IMR-90 (cell line): ENCODE results near the gene RBBP4. TPM values are rescaled to one million over a fixed set of nuclear protein-coding genes. Genes with fewer than 3 reads are reported as not detected.

Experiments used
- ATAC-seq: fragments of 200-7000 bp; cut with Tn5 transposase; 2 replicates; pipeline ENCODE4 v1.9.1; 2020; ENCODE audit warnings: low read depth, mild to moderate bottlenecking, moderate library complexity
- BruUV-seq: library from RNA; stranded (reverse); fragments of 400-500 nt; replicated peaks from 2 replicates; lab custom pipeline; 2021; lab: Mats Ljungman, UMichigan
- CTCF ChIA-PET: fragments of 300-600 bp; formaldehyde crosslinking; extraction: SDS; loops from one replicate; lab custom pipeline; 2021; ENCODE audit warnings: antibody characterized with exemption; lab: Yijun Ruan, JAX
- POLR2A ChIA-PET: fragments of 300-600 bp; sonication (Branson Sonifier 250); formaldehyde crosslinking; loops from one replicate; lab custom pipeline; 2022; ENCODE audit warnings: antibody characterized with exemption; ENCODE audit not compliant: unreplicated experiment; lab: Charles Lee
- DNase-seq: peaks from one replicate; pipeline ENCODE4 v3.0.0; 2013
- H2AFZ ChIP-seq: replicated peaks from 2 replicates; pipeline ENCODE3; 2013; ENCODE audit warnings: low read length, mild to moderate bottlenecking; ENCODE audit not compliant: poor library complexity
- H2AK5ac ChIP-seq: 2 replicates; pipeline ENCODE4 v1.6.1; 2013; ENCODE audit warnings: low read depth, low read length, inconsistent platforms
- H2AK9ac ChIP-seq: replicated peaks from 2 replicates; pipeline ENCODE3; 2013; ENCODE audit warnings: mild to moderate bottlenecking, low read depth, low read length, moderate library complexity; ENCODE audit not compliant: poor library complexity
- H2BK120ac ChIP-seq: 2 replicates; pipeline ENCODE4 v1.6.1; 2013; ENCODE audit warnings: low read depth, low read length, inconsistent platforms
- H2BK15ac ChIP-seq: 3 replicates; pipeline ENCODE4 v1.6.1; 2013; ENCODE audit warnings: low read depth, low read length, inconsistent platforms
- H2BK20ac ChIP-seq: 2 replicates; pipeline ENCODE4 v1.6.1; 2013; ENCODE audit warnings: low read depth, mild to moderate bottlenecking, inconsistent platforms, low read length, moderate library complexity
- H2BK5ac ChIP-seq: 2 replicates; pipeline ENCODE4 v1.6.1; 2013; ENCODE audit warnings: mild to moderate bottlenecking, low read depth, low read length, inconsistent platforms; ENCODE audit not compliant: poor library complexity, severe bottlenecking
- H3K14ac ChIP-seq: replicated peaks from 2 replicates; pipeline ENCODE4 v1.6.1; 2013; ENCODE audit warnings: low read depth, low read length, inconsistent platforms
- H3K18ac ChIP-seq: 2 replicates; pipeline ENCODE4 v1.6.1; 2013; ENCODE audit warnings: low read depth, low read length, control low read depth
- H3K23ac ChIP-seq: 2 replicates; pipeline ENCODE4 v1.6.1; 2013; ENCODE audit warnings: low read depth, low read length, inconsistent platforms
- H3K27ac ChIP-seq: 2 replicates; pipeline ENCODE4 v1.5.1; 2013; ENCODE audit warnings: mild to moderate bottlenecking, control low read depth, low read length; ENCODE audit not compliant: insufficient read depth
- H3K27me3 ChIP-seq: 2 replicates; pipeline ENCODE4 v1.6.1; 2013; ENCODE audit warnings: low read length; ENCODE audit not compliant: control insufficient read depth, insufficient read depth
- H3K36me3 ChIP-seq: 2 replicates; pipeline ENCODE4 v1.6.1; 2013; ENCODE audit warnings: low read length, mixed read lengths; ENCODE audit not compliant: control insufficient read depth, insufficient read depth
- H3K4ac ChIP-seq: 2 replicates; pipeline ENCODE4 v1.6.1; 2013; ENCODE audit warnings: low read depth, low read length, inconsistent platforms
- H3K4me1 ChIP-seq: 2 replicates; pipeline ENCODE4 v1.6.1; 2013; ENCODE audit warnings: low read length, mixed read lengths; ENCODE audit not compliant: control insufficient read depth, insufficient read depth
- H3K4me2 ChIP-seq: 2 replicates; pipeline ENCODE4 v1.6.1; 2013; ENCODE audit warnings: low read depth, mild to moderate bottlenecking, control low read depth, low read length, moderate library complexity
- H3K4me3 ChIP-seq: 2 replicates; pipeline ENCODE4 v1.5.1; 2013; ENCODE audit warnings: low read depth, mild to moderate bottlenecking, control low read depth, low read length, moderate library complexity; ENCODE audit not compliant: insufficient read depth
- H3K56ac ChIP-seq: 2 replicates; pipeline ENCODE4 v1.6.1; 2013; ENCODE audit warnings: low read length, inconsistent platforms; ENCODE audit not compliant: insufficient read depth; ENCODE audit errors: extremely low read depth
- H3K79me1 ChIP-seq, 2 experiments: 2 replicates each; pipeline ENCODE4 v1.6.1; 2013; ENCODE audit warnings: low read length in 2 of 2, inconsistent platforms in 1 of 2, low read depth in 1 of 2
- H3K9ac ChIP-seq: 2 replicates; pipeline ENCODE4 v1.6.1; 2013; ENCODE audit warnings: low read depth, low read length, control low read depth
- H3K9me1 ChIP-seq: 2 replicates; pipeline ENCODE4 v1.6.1; 2013; ENCODE audit warnings: low read length, inconsistent platforms; ENCODE audit not compliant: insufficient read depth
- H3K9me3 ChIP-seq: 2 replicates; pipeline ENCODE4 v1.6.1; 2013; ENCODE audit warnings: low read length; ENCODE audit not compliant: control insufficient read depth, insufficient read depth
- H4K20me1 ChIP-seq: 2 replicates; pipeline ENCODE4 v1.6.1; 2013; ENCODE audit warnings: low read length, inconsistent platforms; ENCODE audit not compliant: insufficient read depth
- H4K5ac ChIP-seq: 2 replicates; pipeline ENCODE4 v1.6.1; 2013; ENCODE audit warnings: mild to moderate bottlenecking, low read depth, low read length, control low read depth
- H4K8ac ChIP-seq, 2 experiments: 2 replicates each; pipeline ENCODE4 v1.6.1; 2013; ENCODE audit warnings: low read depth in 2 of 2, low read length in 2 of 2, control low read depth in 1 of 2, inconsistent platforms in 1 of 2
- H4K91ac ChIP-seq: 2 replicates; pipeline ENCODE4 v1.6.1; 2013; ENCODE audit warnings: low read depth, low read length, inconsistent platforms; ENCODE audit not compliant: insufficient read depth
- CHD1 ChIP-seq: IDR thresholded peaks from 2 replicates; pipeline ENCODE4 v1.6.1; 2012; ENCODE audit warnings: low read depth, low read length, improper control_type of control experiment
- FOS ChIP-seq: fragments of 150-350 bp; IDR thresholded peaks from 2 replicates; pipeline ENCODE4 v1.6.1; 2016; ENCODE audit warnings: low read depth, low read length
- NFE2L2 ChIP-seq: fragments of 150-350 bp; IDR thresholded peaks from 2 replicates; pipeline ENCODE4 v1.6.1; 2016; ENCODE audit warnings: low read depth, mild to moderate bottlenecking, low read length
- RAD21 ChIP-seq: IDR thresholded peaks from 2 replicates; pipeline ENCODE4 v1.6.1; 2012; ENCODE audit warnings: low read length, improper control_type of control experiment
- WGBS, 2 experiments: methylation state at CpG; one replicate each; pipeline versions ENCODE4 v1.1.5 to v1.1.7; 2013; ENCODE audit warnings: missing lambda C conversion rate in 2 of 2; ENCODE audit not compliant: insufficient read length in 1 of 2; ENCODE audit errors: extremely low coverage in 2 of 2; 5-methylcytosine and 5-hydroxymethylcytosine counted together
- dilution Hi-C: fragments of 300-500 bp; cut with HindIII; formaldehyde crosslinking; loops from one replicate; pipeline ENCODE4 v1.14.3; 2018; ENCODE audit warnings: low sequenced_read_pairs; ENCODE audit not compliant: unreplicated experiment
- in situ Hi-C: fragments of 300-500 bp; cut with MboI; formaldehyde crosslinking; loops from 3 replicates; pipeline ENCODE4 v1.14.3; 2019; ENCODE audit warnings: low sequenced_read_pairs, inconsistent platforms, mixed read lengths
- intact Hi-C: fragments of 100-400 bp; cut with micrococcal nuclease; formaldehyde crosslinking; loops from 2 replicates; pipeline ENCODE4 v1.10.0; 2022
- polyA plus RNA-seq, 3 experiments: library from polyadenylated mRNA; depleted of rRNA; stranded (reverse); fragments of >200 nt; gene quantifications; 2 replicates each; pipeline ENCODE4 v1.2.3, GENCODE V29; 2012; ENCODE audit warnings: low replicate concordance in 1 of 3
- total RNA-seq: library from RNA; depleted of rRNA; stranded (reverse); fragments of >200 nt; gene quantifications from 2 replicates; pipeline ENCODE4 v1.2.3, GENCODE V29; 2012

Gene RBBP4
- total and polyA plus RNA-seq, 2 of the 4 experiments (the other 2 are of a cell fraction): 82.9 to 161 TPM

DNA sequence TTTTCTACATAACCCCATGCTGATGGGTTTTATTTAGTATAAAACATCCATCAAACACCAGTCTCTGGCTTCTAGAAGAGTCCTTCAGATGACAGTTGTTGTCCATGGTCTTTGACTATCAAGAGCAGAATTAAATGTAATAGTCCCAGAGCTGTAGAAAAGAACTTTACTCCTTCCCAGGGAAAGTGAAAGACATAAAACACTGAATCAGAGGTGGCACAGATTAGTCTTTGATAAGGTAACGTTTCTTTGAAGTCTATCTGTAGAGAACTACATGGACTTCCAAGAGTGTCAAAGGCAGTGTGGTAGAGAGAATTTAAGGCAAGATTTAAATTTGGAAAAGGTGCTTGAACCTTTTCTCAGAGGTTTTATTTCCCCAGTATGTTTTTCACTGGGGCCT lies 29.6 kb downstream of the RBBP4 start:
- H2BK5ac ChIP-seq: no peak overlapping the region
- H4K91ac ChIP-seq: no peak overlapping the region
- no peak overlapping the region for H2BK15ac ChIP-seq
- no peaks in the 10 kb centered on the region for H3K9me3 ChIP-seq
- ATAC-seq (no peak), DNase-seq (no peak)
- H3K4me2 ChIP-seq: no peak overlapping the region
- H3K18ac ChIP-seq: no peak overlapping the region
- H3K9ac ChIP-seq: no peak overlapping the region
- no peak overlapping the region for H4K5ac ChIP-seq
- no peak overlapping the region for H2AK9ac ChIP-seq
- peaks cover 6% of the 10 kb centered on the region; the same call in 1 of the 2 replicates for H3K9me1 ChIP-seq
- no peaks in the 10 kb centered on the region for H3K27me3 ChIP-seq
- H2AK5ac ChIP-seq: no peak overlapping the region
- POLR2A ChIA-PET: no interaction called here
- dilution Hi-C loops: no loop called here
- in situ Hi-C loops: no loop called here
- no peak overlapping the region for H3K27ac ChIP-seq
- WGBS, 2 experiments: no CpG with 5 or more reads among the region's 1 CpG
- H2BK120ac ChIP-seq: no peak overlapping the region
- no TSS peak for BruUV-seq
- no peak overlapping the region for H4K8ac ChIP-seq
- no peak overlapping the region for H2BK20ac ChIP-seq
- H3K4me3 ChIP-seq: no peak overlapping the region
- no peak overlapping the region for H3K14ac ChIP-seq
- no peak for TF ChIP-seq RAD21
- TF ChIP-seq NFE2L2: no peak
- TF ChIP-seq CHD1: no peak
- TF ChIP-seq FOS: no peak
- peaks cover 5% of the 10 kb centered on the region; the same call in 1 of the 2 replicates for H4K20me1 ChIP-seq
- H3K4ac ChIP-seq: no peak overlapping the region
- no peak overlapping the region for H3K56ac ChIP-seq
- H3K36me3 ChIP-seq: peaks cover 50% of the 10 kb centered on the region
- peaks cover 11 to 44% of the 10 kb centered on the region in 2 experiments for H3K79me1 ChIP-seq
- CTCF ChIA-PET: no interaction called here
- H2AFZ ChIP-seq: no peak overlapping the region
- no peak overlapping the region for H3K23ac ChIP-seq
- intact Hi-C loops: loop anchor here (5.0 kb wide), 1 partner anchor 162 kb away; no protein-coding TSS in a partner anchor
- H3K4me1 ChIP-seq: peaks cover 9% of the 10 kb centered on the region
